GM12878 (cell line): ENCODE results near the gene ZMIZ1.

Experiments
- BACH1 ChIP-seq: fragments of 450-650 bp; IDR thresholded peaks from 2 replicates; pipeline ENCODE4 v1.6.1; 2017; ENCODE audit warnings: mild to moderate bottlenecking, borderline replicate concordance
- GABPA ChIP-seq: IDR thresholded peaks from 2 replicates; pipeline ENCODE4 v1.6.1; 2014; ENCODE audit warnings: antibody characterized with exemption, low read depth, mild to moderate bottlenecking, inconsistent platforms
- POLR2A ChIP-seq: IDR thresholded peaks from 2 replicates; pipeline ENCODE4 v1.6.1; 2011; ENCODE audit warnings: low read depth, mild to moderate bottlenecking, low read length
- SIX5 ChIP-seq: IDR thresholded peaks from 2 replicates; pipeline ENCODE4 v1.6.1; 2011; ENCODE audit warnings: mild to moderate bottlenecking, low read depth, low read length, moderate library complexity; ENCODE audit not compliant: severe bottlenecking
- SMAD1 ChIP-seq: fragments of 450-650 bp; IDR thresholded peaks from 2 replicates; pipeline ENCODE4 v1.6.1; 2018; ENCODE audit warnings: mild to moderate bottlenecking, low read depth; ENCODE audit not compliant: partially characterized antibody
- SUZ12 ChIP-seq: fragments of 200-600 bp; sonication (generic); IDR thresholded peaks from one replicate; pipeline ENCODE4 v1.6.1; 2018; ENCODE audit warnings: antibody characterized with exemption, mild to moderate bottlenecking; ENCODE audit not compliant: unreplicated experiment
- TF ChIP-seq, protein P1 (sequence below), 3 experiments: IDR thresholded peaks in 2 of 3; conservative IDR thresholded peaks in 1 of 3; 2 replicates each; pipeline ENCODE4 v1.5.1; 2011; ENCODE audit warnings: low read depth in 3 of 3, low read length in 3 of 3, mild to moderate bottlenecking in 3 of 3, control low read depth in 2 of 3, moderate library complexity in 2 of 3, inconsistent platforms in 1 of 3, mixed read lengths in 1 of 3; ENCODE audit not compliant: control insufficient read depth in 2 of 3, insufficient read depth in 1 of 3; ENCODE audit errors: extremely low read depth in 1 of 3
- TF ChIP-seq, protein P2 (sequence below): fragments of 450-650 bp; IDR thresholded peaks from 2 replicates; pipeline ENCODE4 v1.6.1; 2018; ENCODE audit warnings: mild to moderate bottlenecking, low read depth, moderate library complexity; ENCODE audit not compliant: partially characterized antibody

DNA sequence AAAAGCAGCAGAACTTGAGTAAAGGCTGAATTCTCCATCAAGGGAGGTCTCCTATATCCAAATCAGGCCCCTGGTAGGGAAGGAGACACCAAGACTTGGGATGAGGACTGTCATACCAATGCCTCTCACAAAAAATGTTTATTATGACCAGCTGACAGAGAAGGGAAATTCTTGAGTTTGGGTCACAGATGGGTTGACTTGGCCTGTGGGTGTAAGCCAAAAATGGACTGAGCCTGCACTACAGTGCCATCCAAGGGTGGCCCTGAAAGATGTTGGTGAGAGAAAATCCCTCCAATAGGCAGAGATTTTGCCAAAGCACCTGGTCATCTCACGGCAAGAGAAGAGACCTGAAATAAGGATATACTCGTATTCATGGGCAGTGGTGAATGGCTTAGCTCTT, 251.6 kb downstream of the ZMIZ1 start:
- TF ChIP-seq POLR2A, result no peak
- TF ChIP-seq SMAD1, result no peak
- TF ChIP-seq SUZ12, result no peak
- TF ChIP-seq, protein P1, sequence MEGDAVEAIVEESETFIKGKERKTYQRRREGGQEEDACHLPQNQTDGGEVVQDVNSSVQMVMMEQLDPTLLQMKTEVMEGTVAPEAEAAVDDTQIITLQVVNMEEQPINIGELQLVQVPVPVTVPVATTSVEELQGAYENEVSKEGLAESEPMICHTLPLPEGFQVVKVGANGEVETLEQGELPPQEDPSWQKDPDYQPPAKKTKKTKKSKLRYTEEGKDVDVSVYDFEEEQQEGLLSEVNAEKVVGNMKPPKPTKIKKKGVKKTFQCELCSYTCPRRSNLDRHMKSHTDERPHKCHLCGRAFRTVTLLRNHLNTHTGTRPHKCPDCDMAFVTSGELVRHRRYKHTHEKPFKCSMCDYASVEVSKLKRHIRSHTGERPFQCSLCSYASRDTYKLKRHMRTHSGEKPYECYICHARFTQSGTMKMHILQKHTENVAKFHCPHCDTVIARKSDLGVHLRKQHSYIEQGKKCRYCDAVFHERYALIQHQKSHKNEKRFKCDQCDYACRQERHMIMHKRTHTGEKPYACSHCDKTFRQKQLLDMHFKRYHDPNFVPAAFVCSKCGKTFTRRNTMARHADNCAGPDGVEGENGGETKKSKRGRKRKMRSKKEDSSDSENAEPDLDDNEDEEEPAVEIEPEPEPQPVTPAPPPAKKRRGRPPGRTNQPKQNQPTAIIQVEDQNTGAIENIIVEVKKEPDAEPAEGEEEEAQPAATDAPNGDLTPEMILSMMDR (IDR thresholded peaks at IDR 0.05 in 2 of 3, conservative IDR thresholded peaks at IDR 0.05 in 1 of 3; ENCODE audit: control insufficient read depth in 2 of 3, extremely low read depth in 1 of 3, insufficient read depth in 1 of 3, low read depth in 3 of 3, low read length in 3 of 3), result no peak
- TF ChIP-seq, protein P2, sequence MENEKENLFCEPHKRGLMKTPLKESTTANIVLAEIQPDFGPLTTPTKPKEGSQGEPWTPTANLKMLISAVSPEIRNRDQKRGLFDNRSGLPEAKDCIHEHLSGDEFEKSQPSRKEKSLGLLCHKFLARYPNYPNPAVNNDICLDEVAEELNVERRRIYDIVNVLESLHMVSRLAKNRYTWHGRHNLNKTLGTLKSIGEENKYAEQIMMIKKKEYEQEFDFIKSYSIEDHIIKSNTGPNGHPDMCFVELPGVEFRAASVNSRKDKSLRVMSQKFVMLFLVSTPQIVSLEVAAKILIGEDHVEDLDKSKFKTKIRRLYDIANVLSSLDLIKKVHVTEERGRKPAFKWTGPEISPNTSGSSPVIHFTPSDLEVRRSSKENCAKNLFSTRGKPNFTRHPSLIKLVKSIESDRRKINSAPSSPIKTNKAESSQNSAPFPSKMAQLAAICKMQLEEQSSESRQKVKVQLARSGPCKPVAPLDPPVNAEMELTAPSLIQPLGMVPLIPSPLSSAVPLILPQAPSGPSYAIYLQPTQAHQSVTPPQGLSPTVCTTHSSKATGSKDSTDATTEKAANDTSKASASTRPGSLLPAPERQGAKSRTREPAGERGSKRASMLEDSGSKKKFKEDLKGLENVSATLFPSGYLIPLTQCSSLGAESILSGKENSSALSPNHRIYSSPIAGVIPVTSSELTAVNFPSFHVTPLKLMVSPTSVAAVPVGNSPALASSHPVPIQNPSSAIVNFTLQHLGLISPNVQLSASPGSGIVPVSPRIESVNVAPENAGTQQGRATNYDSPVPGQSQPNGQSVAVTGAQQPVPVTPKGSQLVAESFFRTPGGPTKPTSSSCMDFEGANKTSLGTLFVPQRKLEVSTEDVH, result no peak
- TF ChIP-seq SIX5, result no peak
- no peak for TF ChIP-seq GABPA
- no peak for TF ChIP-seq BACH1
